ENCODE measurements around the gene LSAMP. TPM values are rescaled to one million over a fixed set of nuclear protein-coding genes. Genes with fewer than 3 reads are reported as not detected.
A peak's percentile ranks its signal among the peaks of the same experiment; 100 is the strongest.

LSAMP gene
- total RNA-seq, 1 experiment from 2014 or later: 5.7 TPM

GRCh38 chr3:116413319-116413718, 32.0 kb downstream of the LSAMP start:
- H3K4me3 Mint-ChIP-seq: no peak overlapping the region
- no peaks in the 10 kb centered on the region for H3K27me3 Mint-ChIP-seq (ENCODE audit: low read depth)
- no peak for DNase-seq (ENCODE audit: low spot score)
- ChIA-PET POLR2A (no interaction called here), CTCF (no interaction called here)
- no peak for TF ChIP-seq CBFB (CRISPR knock-in tag; IDR thresholded peaks at IDR 0.05; ENCODE audit: low read depth)
- TF ChIP-seq ELF4 (CRISPR knock-in tag; IDR thresholded peaks at IDR 0.05; ENCODE audit: low read depth): no peak
- no peak for TF ChIP-seq GTF2I (CRISPR knock-in tag; conservative IDR thresholded peaks at IDR 0.05)
- no peak for TF ChIP-seq E2F1 (CRISPR knock-in tag; IDR thresholded peaks at IDR 0.05)
- TF ChIP-seq MLX (CRISPR knock-in tag; IDR thresholded peaks at IDR 0.05): no peak
- no peak for TF ChIP-seq E2F4 (CRISPR knock-in tag; IDR thresholded peaks at IDR 0.05; ENCODE audit: borderline replicate concordance, low read depth)
- TF ChIP-seq ERG (CRISPR knock-in tag; IDR thresholded peaks at IDR 0.05): no peak
- TF ChIP-seq TP53 (CRISPR knock-in tag; IDR thresholded peaks at IDR 0.05): no peak
- no peak for TF ChIP-seq IRF1 (CRISPR knock-in tag; IDR thresholded peaks at IDR 0.05)
- no peak for TF ChIP-seq ZNF425 (CRISPR knock-in tag; conservative IDR thresholded peaks at IDR 0.05)
- no peak for TF ChIP-seq ZNF138 (CRISPR knock-in tag; conservative IDR thresholded peaks at IDR 0.05)
- TF ChIP-seq ZSCAN18 (CRISPR knock-in tag; IDR thresholded peaks at IDR 0.05): no peak
- no peak for TF ChIP-seq E2F5 (CRISPR knock-in tag; IDR thresholded peaks at IDR 0.05)
- TF ChIP-seq MXD4 (CRISPR knock-in tag; IDR thresholded peaks at IDR 0.05; ENCODE audit: borderline replicate concordance): no peak
- no peaks in the 10 kb centered on the region for H3K9me3 Mint-ChIP-seq
- H3K36me3 Mint-ChIP-seq: no peaks in the 10 kb centered on the region
- ATAC-seq: peak; percentile 76
- H3K27ac Mint-ChIP-seq: no peak overlapping the region
- H3K4me1 Mint-ChIP-seq: peaks cover 9% of the 10 kb centered on the region

GRCh38 chr3:116408473-116408872, 36.8 kb downstream of the LSAMP start:
- POLR2A ChIA-PET: no interaction called here
- CTCF ChIA-PET: interaction anchor here (1.8 kb wide), 1 partner anchor 109 kb away, joined by 5 read pairs; no protein-coding TSS in a partner anchor
- no peak overlapping the region for H3K4me3 Mint-ChIP-seq
- no peaks in the 10 kb centered on the region for H3K27me3 Mint-ChIP-seq (ENCODE audit: low read depth)
- H3K36me3 Mint-ChIP-seq: no peaks in the 10 kb centered on the region
- no peak for DNase-seq (ENCODE audit: low spot score)
- H3K9me3 Mint-ChIP-seq: no peaks in the 10 kb centered on the region
- H3K27ac Mint-ChIP-seq: no peak overlapping the region
- ATAC-seq: no peak
- peaks cover 12% of the 10 kb centered on the region for H3K4me1 Mint-ChIP-seq
- TF ChIP-seq GRHL2 (CRISPR knock-in tag; IDR thresholded peaks at IDR 0.05; ENCODE audit: insufficient replicate concordance, severe bottlenecking): no peak
- no peak for TF ChIP-seq ZNF138 (CRISPR knock-in tag; conservative IDR thresholded peaks at IDR 0.05)
- no peak for TF ChIP-seq NR1H2 (CRISPR knock-in tag; IDR thresholded peaks at IDR 0.05)
- no peak for TF ChIP-seq ATF2 (CRISPR knock-in tag; IDR thresholded peaks at IDR 0.05; ENCODE audit: borderline replicate concordance, low read depth)
- no peak for TF ChIP-seq ETV6 (CRISPR knock-in tag; IDR thresholded peaks at IDR 0.05)
- no peak for TF ChIP-seq ZNF396 (CRISPR knock-in tag; IDR thresholded peaks at IDR 0.05; ENCODE audit: borderline replicate concordance)
- no peak for TF ChIP-seq ZNF281 (CRISPR knock-in tag; IDR thresholded peaks at IDR 0.05)
- TF ChIP-seq FOXP1 (CRISPR knock-in tag; IDR thresholded peaks at IDR 0.05; ENCODE audit: borderline replicate concordance): no peak
- TF ChIP-seq ELF4 (CRISPR knock-in tag; IDR thresholded peaks at IDR 0.05; ENCODE audit: low read depth): no peak
